Measurements from ENCODE around the gene C11orf91.

The C11orf91 gene

GRCh38 chr11:33697997-33698396 is 2.6 kb downstream of the C11orf91 start:
- H4K91ac ChIP-seq (ENCODE audit: low read depth, low read length, poor library complexity), result no peak overlapping the region
- H3K9ac ChIP-seq (ENCODE audit: low read depth, low read length, poor library complexity), result no peak overlapping the region
- H3K4me1 ChIP-seq (ENCODE audit: control insufficient read depth in 2 of 2, insufficient read depth in 1 of 2, low read depth in 1 of 2, low read length in 2 of 2), result peaks cover 13 to 15% of the 10 kb centered on the region in 2 donors
- no peak overlapping the region for H3K4me2 ChIP-seq (ENCODE audit: insufficient read depth, low read length, poor library complexity, severe bottlenecking)
- H3K4ac ChIP-seq (ENCODE audit: low read length), result no peak overlapping the region
- H2BK5ac ChIP-seq (ENCODE audit: low read length), result no peak overlapping the region
- no peaks in the 10 kb centered on the region for H3K36me3 ChIP-seq (replicated peaks in 1 of 2; ENCODE audit: control insufficient read depth in 2 of 2, insufficient read depth in 2 of 2, low read length in 2 of 2)
- H3K23ac ChIP-seq (ENCODE audit: low read depth, low read length, poor library complexity), result no peak overlapping the region
- H3K4me3 ChIP-seq (ENCODE audit: low read length in 2 of 2), result no peak overlapping the region
- no peak overlapping the region for H2BK15ac ChIP-seq (ENCODE audit: low read length)
- no peaks in the 10 kb centered on the region for H3K27me3 ChIP-seq (ENCODE audit: control insufficient read depth in 3 of 3, insufficient read depth in 3 of 3, low read depth in 1 of 3, low read length in 3 of 3)
- no peak overlapping the region for H2BK12ac ChIP-seq (ENCODE audit: low read length)
- no peak overlapping the region for H3K14ac ChIP-seq (ENCODE audit: low read length)
- no peak overlapping the region for H2AFZ ChIP-seq (ENCODE audit: low read length)
- peaks cover 0 to 3% of the 10 kb centered on the region in 2 donors for H3K9me3 ChIP-seq (replicated peaks in 1 of 2; ENCODE audit: control insufficient read depth in 2 of 2, insufficient read depth in 1 of 2, low read depth in 1 of 2, low read length in 2 of 2)
- no peak overlapping the region for H2BK120ac ChIP-seq (ENCODE audit: low read depth, low read length)
- no peak overlapping the region for H3K18ac ChIP-seq (ENCODE audit: low read length)
- H3K27ac ChIP-seq (replicated peaks; ENCODE audit: low read length), result no peak overlapping the region
- WGBS, 2 donors (ENCODE audit: extremely low coverage in 2 of 2, insufficient read length in 2 of 2, insufficient replicate concordance in 1 of 2), result no CpG with 5 or more reads among the region's 3 CpGs
- DNase-seq (ENCODE audit: low spot score), result no peak
- H2AK5ac ChIP-seq (ENCODE audit: low read depth, low read length), result no peak overlapping the region
- no peak overlapping the region for H4K8ac ChIP-seq (ENCODE audit: low read depth, low read length)
- H3K79me1 ChIP-seq (ENCODE audit: low read depth, low read length), result no peaks in the 10 kb centered on the region

DNA sequence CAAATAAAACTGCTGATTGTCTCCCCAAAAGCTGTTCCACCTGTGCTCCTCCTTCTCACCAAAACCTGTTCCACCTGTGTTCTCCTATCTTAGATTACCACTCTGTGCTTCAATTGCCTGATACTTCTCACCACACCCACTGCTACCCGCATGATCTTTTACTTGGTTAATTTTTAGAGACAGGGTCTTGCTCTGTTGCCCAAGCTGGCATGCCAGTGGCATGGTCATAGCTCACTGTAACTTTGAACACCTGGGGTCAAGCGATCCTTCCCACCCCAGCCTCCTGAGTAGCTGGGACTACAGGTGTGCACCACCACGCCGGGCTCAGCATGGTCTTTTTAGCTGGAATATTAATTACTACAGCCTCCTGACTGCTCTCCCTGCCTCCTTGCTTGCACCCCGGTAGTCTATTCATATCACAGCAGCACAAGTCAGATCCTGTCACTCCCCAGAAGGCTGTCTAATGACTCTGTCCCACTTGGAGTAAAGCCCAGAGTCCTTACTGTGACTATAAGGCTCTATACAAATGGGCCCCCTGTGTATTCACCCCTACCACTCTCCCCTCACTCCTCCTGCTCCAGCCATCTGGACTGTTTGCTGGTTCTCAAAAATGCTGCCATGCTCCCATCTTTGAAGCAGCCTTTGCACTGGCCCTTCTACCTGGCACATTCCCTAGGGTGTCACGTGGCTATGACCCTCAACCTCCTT is 3.5 kb downstream of the C11orf91 start:
- Histone ChIP-seq H3K79me1 (ENCODE audit: low read depth, low read length) (no peaks in the 10 kb centered on the region), H2BK5ac (ENCODE audit: low read length) (no peak overlapping the region), H3K4me3 (ENCODE audit: low read length in 2 of 2) (no peak overlapping the region), H3K4me2 (ENCODE audit: insufficient read depth, low read length, poor library complexity, severe bottlenecking) (no peak overlapping the region), H3K36me3 (replicated peaks in 1 of 2; ENCODE audit: control insufficient read depth in 2 of 2, insufficient read depth in 2 of 2, low read length in 2 of 2) (no peaks in the 10 kb centered on the region), H3K27me3 (ENCODE audit: control insufficient read depth in 3 of 3, insufficient read depth in 3 of 3, low read depth in 1 of 3, low read length in 3 of 3) (no peaks in the 10 kb centered on the region), H3K4ac (ENCODE audit: low read length) (no peak overlapping the region), H2BK15ac (ENCODE audit: low read length) (no peak overlapping the region), H4K91ac (ENCODE audit: low read depth, low read length, poor library complexity) (no peak overlapping the region), H3K18ac (ENCODE audit: low read length) (no peak overlapping the region), H2AK5ac (ENCODE audit: low read depth, low read length) (no peak overlapping the region), H3K27ac (replicated peaks; ENCODE audit: low read length) (no peak overlapping the region), H2BK12ac (ENCODE audit: low read length) (no peak overlapping the region), H3K23ac (ENCODE audit: low read depth, low read length, poor library complexity) (no peak overlapping the region), H3K4me1 (ENCODE audit: control insufficient read depth in 2 of 2, insufficient read depth in 1 of 2, low read depth in 1 of 2, low read length in 2 of 2) (peaks cover 20 to 24% of the 10 kb centered on the region in 2 donors), H3K9me3 (replicated peaks in 1 of 2; ENCODE audit: control insufficient read depth in 2 of 2, insufficient read depth in 1 of 2, low read depth in 1 of 2, low read length in 2 of 2) (peaks cover 0 to 3% of the 10 kb centered on the region in 2 donors), H2AFZ (ENCODE audit: low read length) (no peak overlapping the region), H3K9ac (ENCODE audit: low read depth, low read length, poor library complexity) (no peak overlapping the region), H4K8ac (ENCODE audit: low read depth, low read length) (no peak overlapping the region), H3K14ac (ENCODE audit: low read length) (no peak overlapping the region), H2BK120ac (ENCODE audit: low read depth, low read length) (no peak overlapping the region)
- no peak for DNase-seq (ENCODE audit: low spot score)
- no CpG with 5 or more reads among the region's 6 CpGs for WGBS, 2 donors (ENCODE audit: extremely low coverage in 2 of 2, insufficient read length in 2 of 2, insufficient replicate concordance in 1 of 2)

DNA sequence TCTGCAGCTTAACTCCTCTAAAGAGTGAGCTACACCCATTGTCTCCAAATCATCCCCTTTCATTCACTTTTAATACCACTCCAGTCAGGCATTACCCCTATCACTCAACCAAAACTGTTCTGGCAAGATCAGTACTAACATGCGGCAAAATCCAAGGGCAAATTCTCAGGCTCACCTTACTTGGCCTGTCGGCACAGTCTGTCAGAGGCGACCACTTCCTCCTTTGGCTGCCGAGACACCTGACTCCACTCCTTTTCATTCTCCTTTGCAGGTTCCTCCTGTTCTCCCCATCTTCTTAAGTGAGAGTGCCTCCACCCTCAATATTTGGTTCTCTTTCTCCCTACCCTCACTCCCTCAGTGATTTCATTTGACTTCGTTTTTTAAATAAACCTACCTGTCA is 4.2 kb downstream of the C11orf91 start:
- Histone ChIP-seq H3K9ac (ENCODE audit: low read depth, low read length, poor library complexity) (no peak overlapping the region), H3K36me3 (replicated peaks in 1 of 2; ENCODE audit: control insufficient read depth in 2 of 2, insufficient read depth in 2 of 2, low read length in 2 of 2) (no peaks in the 10 kb centered on the region), H3K23ac (ENCODE audit: low read depth, low read length, poor library complexity) (no peak overlapping the region), H4K91ac (ENCODE audit: low read depth, low read length, poor library complexity) (no peak overlapping the region), H3K27me3 (ENCODE audit: control insufficient read depth in 3 of 3, insufficient read depth in 3 of 3, low read depth in 1 of 3, low read length in 3 of 3) (no peaks in the 10 kb centered on the region), H2BK5ac (ENCODE audit: low read length) (no peak overlapping the region), H3K4me2 (ENCODE audit: insufficient read depth, low read length, poor library complexity, severe bottlenecking) (no peak overlapping the region), H3K4me3 (ENCODE audit: low read length in 2 of 2) (no peak overlapping the region), H3K14ac (ENCODE audit: low read length) (no peak overlapping the region), H2BK120ac (ENCODE audit: low read depth, low read length) (no peak overlapping the region), H3K4ac (ENCODE audit: low read length) (no peak overlapping the region), H2BK12ac (ENCODE audit: low read length) (no peak overlapping the region), H4K8ac (ENCODE audit: low read depth, low read length) (no peak overlapping the region), H3K18ac (ENCODE audit: low read length) (no peak overlapping the region), H3K79me1 (ENCODE audit: low read depth, low read length) (no peaks in the 10 kb centered on the region), H3K9me3 (replicated peaks in 1 of 2; ENCODE audit: control insufficient read depth in 2 of 2, insufficient read depth in 1 of 2, low read depth in 1 of 2, low read length in 2 of 2) (peaks cover 0 to 3% of the 10 kb centered on the region in 2 donors), H2AFZ (ENCODE audit: low read length) (no peak overlapping the region), H2BK15ac (ENCODE audit: low read length) (no peak overlapping the region), H2AK5ac (ENCODE audit: low read depth, low read length) (no peak overlapping the region), H3K4me1 (ENCODE audit: control insufficient read depth in 2 of 2, insufficient read depth in 1 of 2, low read depth in 1 of 2, low read length in 2 of 2) (peaks cover 23 to 25% of the 10 kb centered on the region in 2 donors), H3K27ac (replicated peaks; ENCODE audit: low read length) (no peak overlapping the region)
- WGBS, 2 donors (ENCODE audit: extremely low coverage in 2 of 2, insufficient read length in 2 of 2, insufficient replicate concordance in 1 of 2), result no CpG with 5 or more reads among the region's 5 CpGs
- DNase-seq (ENCODE audit: low spot score), result no peak

- Histone ChIP-seq H3K14ac (ENCODE audit: low read length) (no peak overlapping the region), H3K4me2 (ENCODE audit: insufficient read depth, low read length, poor library complexity, severe bottlenecking) (no peak overlapping the region)
These were observed 5.5 kb downstream of the C11orf91 start for GRCh38 chr11:33695051-33695566.

More at GRCh38 chr11:33695051-33695566, 5.5 kb downstream of the C11orf91 start:
- H4K91ac ChIP-seq (ENCODE audit: low read depth, low read length, poor library complexity), result no peak overlapping the region
- peak overlapping the region; percentile 24 for H3K18ac ChIP-seq (ENCODE audit: low read length)
- H3K23ac ChIP-seq (ENCODE audit: low read depth, low read length, poor library complexity), result no peak overlapping the region
- H3K27me3 ChIP-seq (ENCODE audit: control insufficient read depth in 3 of 3, insufficient read depth in 3 of 3, low read depth in 1 of 3, low read length in 3 of 3), result no peaks in the 10 kb centered on the region
- no peaks in the 10 kb centered on the region for H3K36me3 ChIP-seq (replicated peaks in 1 of 2; ENCODE audit: control insufficient read depth in 2 of 2, insufficient read depth in 2 of 2, low read length in 2 of 2)
- no peak overlapping the region for H3K27ac ChIP-seq (replicated peaks; ENCODE audit: low read length)
- DNase-seq (ENCODE audit: low spot score), result no peak
- H3K9me3 ChIP-seq (replicated peaks in 1 of 2; ENCODE audit: control insufficient read depth in 2 of 2, insufficient read depth in 1 of 2, low read depth in 1 of 2, low read length in 2 of 2), result peaks cover 0 to 3% of the 10 kb centered on the region in 2 donors
- no peak overlapping the region for H2BK5ac ChIP-seq (ENCODE audit: low read length)
- H2AK5ac ChIP-seq (ENCODE audit: low read depth, low read length), result no peak overlapping the region
- H2BK12ac ChIP-seq (ENCODE audit: low read length), result no peak overlapping the region
- peaks cover 22 to 23% of the 10 kb centered on the region in 2 donors for H3K4me1 ChIP-seq (ENCODE audit: control insufficient read depth in 2 of 2, insufficient read depth in 1 of 2, low read depth in 1 of 2, low read length in 2 of 2)
- no peak overlapping the region for H3K9ac ChIP-seq (ENCODE audit: low read depth, low read length, poor library complexity)
- no peak overlapping the region for H2BK120ac ChIP-seq (ENCODE audit: low read depth, low read length)
- H4K8ac ChIP-seq (ENCODE audit: low read depth, low read length), result no peak overlapping the region
- no peak overlapping the region for H3K4ac ChIP-seq (ENCODE audit: low read length)
- H2BK15ac ChIP-seq (ENCODE audit: low read length), result no peak overlapping the region
- no CpG with 5 or more reads among the region's 4 CpGs for WGBS, 2 donors (ENCODE audit: extremely low coverage in 2 of 2, insufficient read length in 2 of 2, insufficient replicate concordance in 1 of 2)
- no peaks in the 10 kb centered on the region for H3K79me1 ChIP-seq (ENCODE audit: low read depth, low read length)
- H2AFZ ChIP-seq (ENCODE audit: low read length), result peak overlapping the region; percentile 74
- H3K4me3 ChIP-seq (ENCODE audit: low read length in 2 of 2), result no peak overlapping the region
